IgD-negative memory B cell (primary cell): ENCODE measurements around the gene MACROD2. TPM values are rescaled to one million over a fixed set of nuclear protein-coding genes. Genes with fewer than 3 reads are reported as not detected.
"Not testable (repeated sequence)": the region's sequence is repeated elsewhere in the genome, so short reads cannot be mapped to it uniquely, and the experiment has no call there.

Experiments used
- H3K27ac Mint-ChIP-seq, 3 donors: one replicate each; pipeline ENCODE4 v1.8.0; 2020 to 2022; ENCODE audit warnings: mild to moderate bottlenecking in 3 of 3, mixed read lengths in 3 of 3, moderate library complexity in 1 of 3
- H3K27me3 Mint-ChIP-seq: one replicate; pipeline ENCODE4 v1.8.0; 2021; ENCODE audit warnings: mixed read lengths
- H3K36me3 Mint-ChIP-seq: one replicate; pipeline ENCODE4 v1.8.0; 2020; ENCODE audit warnings: mild to moderate bottlenecking, mixed read lengths
- H3K4me1 Mint-ChIP-seq, 3 donors: one replicate each; pipeline ENCODE4 v1.8.0; 2020 to 2022; ENCODE audit warnings: mixed read lengths in 3 of 3, mild to moderate bottlenecking in 1 of 3
- H3K4me3 Mint-ChIP-seq, 4 donors: one replicate each; pipeline ENCODE4 v1.8.0; 2020 to 2022; ENCODE audit warnings: mild to moderate bottlenecking in 4 of 4, mixed read lengths in 4 of 4, moderate library complexity in 3 of 4
- H3K9me3 Mint-ChIP-seq, 3 donors: one replicate each; pipeline ENCODE4 v1.8.0; 2020 to 2021; ENCODE audit warnings: mixed read lengths in 3 of 3, mild to moderate bottlenecking in 1 of 3
- polyA plus RNA-seq: library from polyadenylated mRNA; unstranded; fragments of 300-500 nt; fragmentation: Illumina TruSeq; gene quantifications from one replicate; pipeline ENCODE4 v1.2.3, GENCODE V29; 2021

The MACROD2 gene
- polyA plus RNA-seq, 1 donor from 2014 or later: 1.3 TPM

- peaks cover 4% of the 10 kb centered on the region for H3K36me3 Mint-ChIP-seq
- peaks cover 4 to 17% (median 9%) of the 10 kb centered on the region in 3 donors for H3K9me3 Mint-ChIP-seq
- H3K27ac Mint-ChIP-seq: no peak overlapping the region
- no peak overlapping the region for H3K4me3 Mint-ChIP-seq
- no peaks in the 10 kb centered on the region for H3K4me1 Mint-ChIP-seq
- no peaks in the 10 kb centered on the region for H3K27me3 Mint-ChIP-seq
These were observed 2006.0 kb downstream of the MACROD2 start for GRCh38 chr20:16001286-16001685.

DNA sequence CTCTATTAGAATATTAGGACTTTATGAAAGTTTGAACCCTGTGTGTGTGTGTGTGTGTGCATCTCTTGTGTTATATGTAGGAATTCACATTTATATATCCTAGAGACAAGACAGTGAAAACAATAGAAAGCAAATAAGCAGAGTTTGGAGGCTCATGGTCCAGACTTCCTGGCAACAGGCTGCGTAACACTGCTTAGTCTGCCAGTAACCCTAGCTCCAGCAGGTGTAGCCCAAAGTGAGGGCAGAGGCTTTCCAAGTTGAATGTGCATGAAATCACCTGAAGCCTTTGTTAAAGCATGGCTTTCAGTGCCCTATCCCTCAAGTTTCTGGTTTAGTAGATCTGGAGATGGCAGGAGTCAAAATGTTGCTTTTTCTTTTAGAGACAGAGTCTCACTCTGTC, 2008.0 kb downstream of the MACROD2 start:
- Mint-ChIP-seq H3K4me3 (no peak overlapping the region), H3K36me3 (peaks cover 4% of the 10 kb centered on the region), H3K9me3 (peaks cover 0 to 12% (median 0%) of the 10 kb centered on the region in 3 donors), H3K27me3 (no peaks in the 10 kb centered on the region), H3K4me1 (peaks cover 0 to 2% (median 0%) of the 10 kb centered on the region in 3 donors), H3K27ac (no peak overlapping the region)

DNA sequence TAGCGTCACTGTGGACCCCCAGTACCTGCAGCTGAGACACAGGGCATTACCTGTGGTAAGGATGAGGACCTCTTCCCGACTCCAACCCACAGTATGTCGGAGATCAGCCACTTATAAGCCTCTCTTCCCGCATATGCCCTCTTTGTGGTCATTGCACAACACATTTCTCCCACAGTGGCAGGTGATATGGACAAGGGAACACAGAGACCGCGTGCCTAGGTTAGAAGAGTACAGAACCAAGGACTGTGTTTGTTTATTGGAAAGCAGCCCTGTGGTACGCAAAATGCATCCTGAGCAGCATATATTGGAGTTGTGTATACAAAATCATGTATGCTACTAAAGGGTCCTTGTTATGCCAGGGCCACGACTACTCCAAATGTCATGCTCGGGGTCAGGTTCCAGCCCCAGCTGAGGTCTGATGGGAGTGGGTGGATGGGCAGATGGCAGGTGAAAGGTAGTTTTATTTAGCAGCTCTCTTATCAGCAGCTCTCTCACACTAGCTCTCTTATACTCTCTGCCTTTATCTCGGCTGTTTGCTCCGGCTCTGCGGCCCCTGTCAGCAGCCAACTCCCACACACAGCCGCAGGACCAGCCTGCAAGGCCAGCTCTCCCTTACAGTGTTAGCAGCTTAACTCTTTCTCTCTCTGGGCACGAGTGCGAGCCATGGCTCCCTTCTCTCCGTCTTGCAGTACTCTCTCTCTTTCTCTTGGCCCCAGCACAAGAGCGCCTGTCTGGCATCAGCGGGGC, 2009.0 kb downstream of the MACROD2 start:
- no peak overlapping the region for H3K4me3 Mint-ChIP-seq
- no peaks in the 10 kb centered on the region for H3K27me3 Mint-ChIP-seq
- peaks cover 0 to 9% (median 0%) of the 10 kb centered on the region in 3 donors for H3K9me3 Mint-ChIP-seq
- H3K27ac Mint-ChIP-seq: no peak overlapping the region
- peaks cover 0 to 2% (median 0%) of the 10 kb centered on the region in 3 donors for H3K4me1 Mint-ChIP-seq
- H3K36me3 Mint-ChIP-seq: peaks cover 4% of the 10 kb centered on the region

DNA sequence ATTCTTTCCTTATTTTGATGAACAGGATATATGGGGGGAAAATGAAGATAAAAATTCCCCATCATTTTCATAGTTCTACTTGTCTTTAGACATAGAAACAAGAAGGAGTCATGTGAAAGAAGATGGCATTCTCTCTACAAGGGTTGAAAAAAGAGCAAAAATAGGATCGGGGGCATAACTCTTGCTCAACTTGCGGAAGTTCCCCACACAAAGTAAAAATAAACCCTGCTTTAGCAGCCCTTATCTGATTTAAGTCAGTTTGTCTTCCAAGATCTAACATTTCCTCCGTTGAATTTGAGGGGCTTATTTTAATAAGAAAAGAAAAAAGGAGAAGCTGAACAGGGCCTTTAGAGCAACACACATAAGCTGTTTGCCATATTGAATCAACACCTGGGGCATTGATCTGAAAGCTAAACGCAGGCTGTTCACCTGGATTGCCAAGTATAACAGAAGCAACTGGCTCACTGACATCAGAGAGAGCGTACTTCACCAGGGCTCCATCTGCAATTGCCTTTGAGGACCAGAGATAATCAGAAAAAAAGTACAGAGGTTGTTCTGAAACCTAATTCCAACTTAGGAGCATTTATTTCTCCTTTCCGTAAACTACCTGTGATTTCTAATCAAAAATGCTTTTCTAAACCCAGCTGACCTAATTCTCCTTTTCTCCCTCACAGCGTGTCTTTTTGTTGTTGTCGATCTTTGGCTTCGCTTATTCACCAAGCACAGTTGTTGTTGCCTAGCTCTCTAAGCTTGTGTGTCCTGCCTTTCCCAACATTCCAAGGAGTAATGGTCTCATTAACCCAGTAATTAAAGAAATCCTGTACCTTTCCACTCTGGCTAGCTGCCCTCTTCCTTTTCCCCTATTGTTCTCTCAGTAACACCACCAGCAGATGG, 2010.0 kb downstream of the MACROD2 start:
- peaks cover 4% of the 10 kb centered on the region for H3K36me3 Mint-ChIP-seq
- H3K4me3 Mint-ChIP-seq: peak overlapping the region in 1 of 4 donors; percentile 32
- H3K4me1 Mint-ChIP-seq: peaks cover 0 to 2% (median 0%) of the 10 kb centered on the region in 3 donors
- H3K27ac Mint-ChIP-seq: no peak overlapping the region
- no peaks in the 10 kb centered on the region for H3K27me3 Mint-ChIP-seq
- peaks cover 0 to 4% (median 0%) of the 10 kb centered on the region in 3 donors for H3K9me3 Mint-ChIP-seq

DNA sequence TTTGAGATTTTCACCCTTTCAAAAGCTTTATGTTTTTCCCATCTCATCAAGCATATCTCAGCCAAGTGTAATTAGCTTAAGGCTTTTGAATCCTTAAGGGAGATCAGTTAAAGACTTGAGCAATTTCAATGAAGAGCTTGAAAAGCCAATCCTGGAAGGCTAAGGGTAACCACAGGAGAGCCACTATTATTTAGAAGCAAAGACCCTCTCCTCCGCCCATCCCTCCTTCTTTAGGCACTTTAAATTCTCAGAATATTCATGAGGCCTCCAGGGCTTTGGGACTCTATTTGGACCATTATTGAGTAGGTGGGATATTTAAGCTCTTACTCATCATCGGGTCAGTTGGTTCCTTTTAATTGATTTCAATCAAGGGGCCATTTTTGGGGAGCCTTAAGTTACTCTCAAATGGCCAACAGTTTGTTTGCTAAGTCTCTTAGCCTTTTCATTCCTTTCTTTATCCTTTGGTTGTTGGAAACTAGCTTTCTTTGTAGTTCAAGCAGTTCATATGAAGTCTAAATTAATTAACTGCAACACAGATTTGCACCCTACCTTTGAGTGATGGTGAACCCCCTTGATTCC, 2010.7 kb downstream of the MACROD2 start:
- H3K4me1 Mint-ChIP-seq: peaks cover 0 to 2% (median 0%) of the 10 kb centered on the region in 3 donors
- no peak overlapping the region for H3K27ac Mint-ChIP-seq
- H3K36me3 Mint-ChIP-seq: peaks cover 6% of the 10 kb centered on the region

DNA sequence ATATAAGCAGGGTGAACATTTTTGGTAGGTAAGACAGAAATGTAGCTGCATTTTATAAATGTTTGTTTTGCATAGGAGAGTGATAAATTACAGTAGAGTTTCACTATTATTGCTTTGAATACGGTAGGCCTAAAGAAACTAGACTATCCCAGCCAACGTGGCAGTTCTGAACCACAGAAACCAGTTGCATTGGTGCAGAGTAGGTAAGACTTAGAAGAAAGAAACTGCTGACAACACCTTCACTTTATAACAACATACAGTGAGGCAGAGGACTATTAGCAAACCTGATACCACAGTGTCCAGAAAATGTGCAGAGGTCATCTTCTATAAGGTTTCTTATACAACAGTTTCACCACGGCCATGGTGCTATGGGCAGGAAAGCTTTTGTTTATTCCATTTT, 2011.8 kb downstream of the MACROD2 start:
- H3K4me1 Mint-ChIP-seq: peaks cover 0 to 2% (median 0%) of the 10 kb centered on the region in 3 donors
- no peak overlapping the region for H3K4me3 Mint-ChIP-seq
- H3K36me3 Mint-ChIP-seq: peaks cover 7% of the 10 kb centered on the region
- no peaks in the 10 kb centered on the region for H3K27me3 Mint-ChIP-seq
- H3K27ac Mint-ChIP-seq: no peak overlapping the region
- no peaks in the 10 kb centered on the region for H3K9me3 Mint-ChIP-seq

More for the DNA sequence above, 2010.7 kb downstream of the MACROD2 start:
- Mint-ChIP-seq H3K9me3 (no peaks in the 10 kb centered on the region), H3K4me3 (no peak overlapping the region), H3K27me3 (no peaks in the 10 kb centered on the region)

GRCh38 chr20:16007962-16008361, 2012.6 kb downstream of the MACROD2 start:
- Mint-ChIP-seq H3K27me3 (no peaks in the 10 kb centered on the region), H3K9me3 (no peaks in the 10 kb centered on the region), H3K27ac (no peak overlapping the region), H3K4me1 (peaks cover 0 to 2% (median 0%) of the 10 kb centered on the region in 3 donors), H3K36me3 (peaks cover 3% of the 10 kb centered on the region), H3K4me3 (no peak overlapping the region)

DNA sequence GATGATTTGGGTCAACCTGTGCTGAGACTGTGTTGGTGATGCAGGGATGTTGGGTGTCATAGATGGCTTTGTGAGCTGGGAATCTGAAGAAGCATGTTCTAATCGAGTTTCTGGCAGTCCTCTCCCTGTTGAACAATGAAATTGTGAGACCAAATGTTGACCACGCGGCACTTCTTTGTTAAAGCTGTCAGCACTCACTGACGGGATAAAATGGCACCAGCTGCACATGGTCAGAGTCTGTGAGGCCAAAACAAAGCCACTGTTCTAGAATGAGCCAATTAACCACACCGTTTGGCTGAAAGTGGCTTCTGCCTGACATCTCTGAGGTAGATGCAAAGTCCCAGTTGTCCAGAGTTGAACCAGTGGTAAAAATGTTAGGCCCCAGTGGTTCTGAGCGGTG, 2015.7 kb downstream of the MACROD2 start:
- Mint-ChIP-seq H3K36me3 (peaks cover 3% of the 10 kb centered on the region), H3K9me3 (no peaks in the 10 kb centered on the region), H3K4me3 (no peak overlapping the region), H3K4me1 (peaks cover 0 to 2% (median 0%) of the 10 kb centered on the region in 3 donors), H3K27ac (no peak overlapping the region), H3K27me3 (no peaks in the 10 kb centered on the region)

DNA sequence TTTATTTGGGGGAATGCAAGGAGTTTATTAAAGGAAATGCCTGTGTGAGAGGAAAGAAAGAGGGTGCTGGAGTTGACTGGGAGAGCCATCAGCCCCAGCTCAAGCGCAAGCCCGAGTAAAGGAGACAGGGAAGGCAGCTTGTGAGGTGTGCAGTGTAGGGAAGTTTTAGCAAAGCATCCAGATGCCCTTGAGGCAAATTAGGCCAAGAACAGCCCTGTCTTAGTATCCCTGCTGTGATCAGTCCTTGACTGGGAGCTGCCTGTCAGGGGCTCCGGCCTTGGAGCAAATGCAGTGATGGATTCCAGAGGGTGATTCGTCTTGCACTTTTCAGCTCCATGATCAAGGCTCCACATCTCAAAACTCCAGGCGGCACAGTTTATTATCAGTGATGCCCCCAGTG, 2016.2 kb downstream of the MACROD2 start:
- H3K27ac Mint-ChIP-seq: no peak overlapping the region
- no peaks in the 10 kb centered on the region for H3K27me3 Mint-ChIP-seq
- peaks cover 0 to 2% (median 0%) of the 10 kb centered on the region in 3 donors for H3K4me1 Mint-ChIP-seq
- H3K36me3 Mint-ChIP-seq: peaks cover 3% of the 10 kb centered on the region
- no peak overlapping the region for H3K4me3 Mint-ChIP-seq
- no peaks in the 10 kb centered on the region for H3K9me3 Mint-ChIP-seq

- H3K36me3 Mint-ChIP-seq, H3K4me1 Mint-ChIP-seq, H3K27me3 Mint-ChIP-seq, H3K27ac Mint-ChIP-seq, H3K9me3 Mint-ChIP-seq, H3K4me3 Mint-ChIP-seq: not testable (repeated sequence)
These were observed 2017.6 kb downstream of the MACROD2 start for GRCh38 chr20:16012934-16013333.

GRCh38 chr20:16013631-16014030, 2018.3 kb downstream of the MACROD2 start:
- H3K4me1 Mint-ChIP-seq: no peaks in the 10 kb centered on the region
- H3K27ac Mint-ChIP-seq: no peak overlapping the region
- H3K36me3 Mint-ChIP-seq: peaks cover 3% of the 10 kb centered on the region
- no peaks in the 10 kb centered on the region for H3K9me3 Mint-ChIP-seq
- no peaks in the 10 kb centered on the region for H3K27me3 Mint-ChIP-seq
- no peak overlapping the region for H3K4me3 Mint-ChIP-seq

GRCh38 chr20:16014436-16014835, 2019.1 kb downstream of the MACROD2 start:
- Mint-ChIP-seq H3K9me3 (no peaks in the 10 kb centered on the region), H3K27ac (no peak overlapping the region), H3K27me3 (no peaks in the 10 kb centered on the region), H3K4me3 (no peak overlapping the region), H3K4me1 (no peaks in the 10 kb centered on the region), H3K36me3 (peaks cover 3% of the 10 kb centered on the region)

- Mint-ChIP-seq H3K9me3 (no peaks in the 10 kb centered on the region), H3K4me1 (no peaks in the 10 kb centered on the region), H3K27ac (no peak overlapping the region), H3K36me3 (no peaks in the 10 kb centered on the region), H3K4me3 (no peak overlapping the region), H3K27me3 (no peaks in the 10 kb centered on the region)
These were observed 2022.3 kb downstream of the MACROD2 start for GRCh38 chr20:16017656-16018055.

- no peaks in the 10 kb centered on the region for H3K9me3 Mint-ChIP-seq
- H3K4me1 Mint-ChIP-seq: no peaks in the 10 kb centered on the region
- no peaks in the 10 kb centered on the region for H3K27me3 Mint-ChIP-seq
- H3K4me3 Mint-ChIP-seq: no peak overlapping the region
- no peak overlapping the region for H3K27ac Mint-ChIP-seq
- no peaks in the 10 kb centered on the region for H3K36me3 Mint-ChIP-seq
These were observed 2023.6 kb downstream of the MACROD2 start for GRCh38 chr20:16018881-16019280.

DNA sequence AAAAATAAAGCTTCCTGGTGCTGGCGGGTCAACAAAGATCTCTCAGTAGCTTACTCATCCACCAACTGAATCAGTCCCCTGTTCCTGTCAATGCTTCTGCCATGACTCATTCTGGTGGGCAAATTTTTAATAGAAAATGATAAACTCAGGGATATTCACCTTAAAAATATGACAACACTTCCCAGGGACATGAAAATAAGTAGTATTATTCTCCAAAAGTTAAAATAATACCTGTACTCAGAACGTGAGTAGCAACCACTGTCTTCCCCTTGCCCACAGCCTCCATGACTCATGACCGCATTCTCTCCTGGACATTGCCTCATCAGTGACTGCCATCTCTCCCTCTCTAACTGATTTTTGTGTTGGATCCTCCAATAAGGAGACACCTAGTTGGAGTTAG, 2025.7 kb downstream of the MACROD2 start:
- H3K27ac Mint-ChIP-seq: no peak overlapping the region
- H3K36me3 Mint-ChIP-seq: no peaks in the 10 kb centered on the region
- H3K27me3 Mint-ChIP-seq: no peaks in the 10 kb centered on the region
- no peak overlapping the region for H3K4me3 Mint-ChIP-seq
- H3K4me1 Mint-ChIP-seq: peaks cover 2 to 10% (median 8%) of the 10 kb centered on the region in 3 donors
- H3K9me3 Mint-ChIP-seq: no peaks in the 10 kb centered on the region
